Measurements from ENCODE around the gene EDAR.

Gene EDAR

DNA sequence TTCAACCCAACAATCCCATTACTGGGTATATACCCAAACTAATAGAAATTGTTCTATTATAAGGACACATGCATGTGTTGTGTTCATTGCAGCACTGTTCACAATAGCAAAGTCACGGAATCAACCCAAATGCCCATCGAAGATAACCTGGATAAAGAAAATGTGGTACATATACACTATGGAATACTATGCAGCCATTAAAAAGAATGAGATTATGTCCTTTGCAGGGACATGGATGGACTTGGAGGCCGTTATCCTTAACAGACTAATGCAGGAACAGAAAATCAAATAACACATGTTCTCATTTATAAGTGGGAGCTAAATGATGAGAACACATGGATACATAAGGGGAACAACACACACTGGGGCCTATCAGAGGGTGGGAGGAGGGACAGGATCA lies 136.6 kb downstream of the EDAR start:
- no peak for DNase-seq (ENCODE audit: extremely low spot score)
- ChIA-PET CTCF (no interaction called here), POLR2A (no interaction called here)
- no peak for TF ChIP-seq HDGF (IDR thresholded peaks at IDR 0.05; ENCODE audit: borderline replicate concordance)
- TF ChIP-seq SP1 (IDR thresholded peaks at IDR 0.05), result no peak
- TF ChIP-seq CTBP1 (IDR thresholded peaks at IDR 0.05; ENCODE audit: borderline replicate concordance), result no peak
- no peak for TF ChIP-seq L3MBTL2 (conservative IDR thresholded peaks at IDR 0.05)
- TF ChIP-seq BHLHE40 (IDR thresholded peaks at IDR 0.05; ENCODE audit: borderline replicate concordance), result no peak
- TF ChIP-seq TARDBP (IDR thresholded peaks at IDR 0.05), result no peak
- no peak for TF ChIP-seq ARNT (IDR thresholded peaks at IDR 0.05)
- TF ChIP-seq ZNF384 (IDR thresholded peaks at IDR 0.05), result no peak
- TF ChIP-seq FOXM1 (IDR thresholded peaks at IDR 0.05; ENCODE audit: borderline replicate concordance), result no peak
- TF ChIP-seq, protein P1, sequence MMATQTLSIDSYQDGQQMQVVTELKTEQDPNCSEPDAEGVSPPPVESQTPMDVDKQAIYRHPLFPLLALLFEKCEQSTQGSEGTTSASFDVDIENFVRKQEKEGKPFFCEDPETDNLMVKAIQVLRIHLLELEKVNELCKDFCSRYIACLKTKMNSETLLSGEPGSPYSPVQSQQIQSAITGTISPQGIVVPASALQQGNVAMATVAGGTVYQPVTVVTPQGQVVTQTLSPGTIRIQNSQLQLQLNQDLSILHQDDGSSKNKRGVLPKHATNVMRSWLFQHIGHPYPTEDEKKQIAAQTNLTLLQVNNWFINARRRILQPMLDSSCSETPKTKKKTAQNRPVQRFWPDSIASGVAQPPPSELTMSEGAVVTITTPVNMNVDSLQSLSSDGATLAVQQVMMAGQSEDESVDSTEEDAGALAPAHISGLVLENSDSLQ (IDR thresholded peaks at IDR 0.05), result no peak
- no peak for TF ChIP-seq SUZ12 (IDR thresholded peaks at IDR 0.05)
- no peak for TF ChIP-seq ELF4 (IDR thresholded peaks at IDR 0.05)
- no peak for TF ChIP-seq NFRKB (IDR thresholded peaks at IDR 0.05)
- TF ChIP-seq FOXA1 (IDR thresholded peaks at IDR 0.05), result no peak
- no peak for TF ChIP-seq FOXK2 (IDR thresholded peaks at IDR 0.05)
- no peak for TF ChIP-seq LEF1 (IDR thresholded peaks at IDR 0.05; ENCODE audit: borderline replicate concordance)

DNA sequence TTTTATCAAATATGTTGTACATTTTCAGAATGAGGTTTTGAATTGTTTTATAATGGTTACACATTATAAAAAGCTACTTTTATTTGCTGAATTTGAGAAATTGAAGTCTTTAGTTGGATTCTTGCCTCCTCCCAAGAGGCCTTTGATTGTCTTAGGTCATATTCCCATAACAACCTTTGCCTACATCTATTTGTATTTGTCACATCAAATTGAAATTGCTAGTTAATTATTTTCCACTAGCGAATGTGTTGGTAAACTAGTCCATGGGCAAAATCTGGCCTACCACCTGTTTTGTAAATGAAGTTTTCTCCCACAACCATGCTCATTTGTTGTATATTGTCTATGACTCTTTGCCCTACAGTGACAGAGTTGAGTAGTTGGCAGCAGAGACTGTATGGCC lies 142.0 kb downstream of the EDAR start:
- TF ChIP-seq NFRKB (IDR thresholded peaks at IDR 0.05), result no peak
- no peak for TF ChIP-seq FOXK2 (IDR thresholded peaks at IDR 0.05)
- no peak for TF ChIP-seq FOXA1 (IDR thresholded peaks at IDR 0.05)
- no peak for TF ChIP-seq L3MBTL2 (conservative IDR thresholded peaks at IDR 0.05)
- DNase-seq (ENCODE audit: extremely low spot score), result no peak
- ChIA-PET POLR2A (no interaction called here), CTCF (no interaction called here)

DNA sequence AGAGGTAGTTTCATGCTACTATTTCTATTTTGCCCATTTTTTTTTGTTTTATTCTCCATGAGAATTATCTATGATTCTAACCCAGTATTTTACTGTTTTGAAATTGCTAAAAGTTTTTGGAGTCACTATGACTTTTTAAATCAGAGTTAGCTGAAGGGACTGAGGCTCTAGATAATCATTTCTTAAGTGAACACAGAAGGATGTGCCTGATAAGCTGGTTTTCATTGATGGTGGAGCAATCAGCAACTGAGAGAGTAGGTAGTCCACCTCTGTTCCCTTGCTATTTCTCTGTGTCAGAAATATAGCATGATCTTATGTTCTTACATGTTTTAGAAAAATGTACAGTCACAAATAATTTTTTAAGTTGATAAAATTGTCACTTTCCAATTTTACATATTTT lies 143.1 kb downstream of the EDAR start:
- TF ChIP-seq SP1 (IDR thresholded peaks at IDR 0.05) (no peak), HDGF (IDR thresholded peaks at IDR 0.05; ENCODE audit: borderline replicate concordance) (no peak), LEF1 (IDR thresholded peaks at IDR 0.05; ENCODE audit: borderline replicate concordance) (no peak), FOXM1 (IDR thresholded peaks at IDR 0.05; ENCODE audit: borderline replicate concordance) (no peak), ZNF384 (IDR thresholded peaks at IDR 0.05) (no peak), ELF4 (IDR thresholded peaks at IDR 0.05) (no peak), ARNT (IDR thresholded peaks at IDR 0.05) (no peak), CTBP1 (IDR thresholded peaks at IDR 0.05; ENCODE audit: borderline replicate concordance) (no peak), L3MBTL2 (conservative IDR thresholded peaks at IDR 0.05) (no peak), NFRKB (IDR thresholded peaks at IDR 0.05) (no peak), TARDBP (IDR thresholded peaks at IDR 0.05) (no peak), BHLHE40 (IDR thresholded peaks at IDR 0.05; ENCODE audit: borderline replicate concordance) (no peak), FOXA1 (IDR thresholded peaks at IDR 0.05) (no peak), FOXK2 (IDR thresholded peaks at IDR 0.05) (no peak), SUZ12 (IDR thresholded peaks at IDR 0.05) (no peak)
- TF ChIP-seq, protein P1 (IDR thresholded peaks at IDR 0.05), result no peak
- CTCF ChIA-PET, result no interaction called here
- POLR2A ChIA-PET, result no interaction called here
- DNase-seq (ENCODE audit: extremely low spot score), result no peak
